ENCODE measurements around the gene GNAI3. TPM values are rescaled to one million over a fixed set of nuclear protein-coding genes. Genes with fewer than 3 reads are reported as not detected.

Gene GNAI3
- total and polyA plus RNA-seq, 10 of the 15 experiments (the other 5 are each of a cell fraction or from before 2014, with no cell fraction given): 5.9 to 13.8 (median 8.0) TPM

DNA sequence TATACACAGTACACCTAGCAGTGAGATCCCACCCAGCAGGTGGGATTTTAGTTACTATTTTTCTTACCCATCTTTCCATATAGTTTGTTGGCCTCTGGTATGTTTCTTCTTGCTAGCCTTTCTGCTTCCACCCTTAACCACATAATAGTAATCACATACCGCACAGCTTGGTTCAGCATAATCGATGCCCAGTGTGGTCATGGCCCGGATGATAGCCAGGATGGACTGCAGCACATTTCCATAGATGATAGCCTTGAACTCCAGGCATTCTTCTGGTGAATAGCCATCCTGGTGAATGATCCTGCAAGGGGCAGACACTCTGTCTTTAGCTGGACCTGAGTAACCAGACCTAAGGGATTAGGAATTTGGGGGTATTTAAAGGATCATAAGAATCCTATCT lies 61.5 kb downstream of the GNAI3 start:
- no TSS peak for BruUV-seq (replicated peaks)
- ChIA-PET SMC1A (ENCODE audit: uncharacterized antibody, unreplicated experiment) (interaction anchor here (1.0 kb wide), 1 partner anchor 10 kb away, joined by 3 read pairs; no protein-coding TSS in a partner anchor), RAD21 (ENCODE audit: unreplicated experiment) (interaction anchor here (1.2 kb wide), 1 partner anchor 10 kb away, joined by 4 read pairs; no protein-coding TSS in a partner anchor), POLR2A (interaction anchor here (1.5 kb wide), 1 partner anchor 9 kb away, joined by 3 read pairs; no protein-coding TSS in a partner anchor), CTCF (interaction anchor here (1.1 to 1.3 kb wide), 2 partner anchors 30 to 40 kb away, joined by 3 to 4 read pairs; no protein-coding TSS in a partner anchor)
- Histone ChIP-seq H3K4me1 (ENCODE audit: control insufficient read depth, insufficient read depth, low read length) (no peaks in the 10 kb centered on the region), H3K27me3 (replicated peaks in 1 of 2; ENCODE audit: control insufficient read depth in 2 of 2, insufficient read depth in 2 of 2, low read length in 1 of 2) (no peaks in the 10 kb centered on the region), H3K79me2 (ENCODE audit: control insufficient read depth, insufficient read depth, low read length) (no peaks in the 10 kb centered on the region), H3K27ac (ENCODE audit: control insufficient read depth, insufficient read depth) (no peak overlapping the region), H3K9ac (ENCODE audit: control insufficient read depth, insufficient read depth, low read length) (no peak overlapping the region), H3K4me3 (no peak overlapping the region), H4K20me1 (ENCODE audit: control insufficient read depth, insufficient read depth) (no peaks in the 10 kb centered on the region), H3K9me3 (replicated peaks; ENCODE audit: control insufficient read depth, insufficient read depth, low read length) (no peaks in the 10 kb centered on the region), H3K36me3 (ENCODE audit: control insufficient read depth in 2 of 2, insufficient read depth in 2 of 2, low read length in 1 of 2) (no peaks in the 10 kb centered on the region; a peak in 1 of 4 replicates), H3K4me2 (ENCODE audit: control insufficient read depth, insufficient read depth) (no peak overlapping the region), H2AFZ (ENCODE audit: control insufficient read depth, low read depth, low read length) (no peak overlapping the region)
- intact Hi-C loops (cut with micrococcal nuclease; ENCODE audit: unreplicated experiment): no loop called here
- 96% methylated on average over 3 of the region's 3 CpGs for WGBS (ENCODE audit: insufficient coverage, insufficient replicate concordance, low lambda C conversion rate, missing lambda C conversion rate)
- ATAC-seq (no peak), DNase-seq (ENCODE audit: low read depth, low spot score) (no peak), FAIRE-seq (no peak)
- in situ Hi-C loops (cut with MboI): no loop called here
- TF ChIP-seq, protein P1, sequence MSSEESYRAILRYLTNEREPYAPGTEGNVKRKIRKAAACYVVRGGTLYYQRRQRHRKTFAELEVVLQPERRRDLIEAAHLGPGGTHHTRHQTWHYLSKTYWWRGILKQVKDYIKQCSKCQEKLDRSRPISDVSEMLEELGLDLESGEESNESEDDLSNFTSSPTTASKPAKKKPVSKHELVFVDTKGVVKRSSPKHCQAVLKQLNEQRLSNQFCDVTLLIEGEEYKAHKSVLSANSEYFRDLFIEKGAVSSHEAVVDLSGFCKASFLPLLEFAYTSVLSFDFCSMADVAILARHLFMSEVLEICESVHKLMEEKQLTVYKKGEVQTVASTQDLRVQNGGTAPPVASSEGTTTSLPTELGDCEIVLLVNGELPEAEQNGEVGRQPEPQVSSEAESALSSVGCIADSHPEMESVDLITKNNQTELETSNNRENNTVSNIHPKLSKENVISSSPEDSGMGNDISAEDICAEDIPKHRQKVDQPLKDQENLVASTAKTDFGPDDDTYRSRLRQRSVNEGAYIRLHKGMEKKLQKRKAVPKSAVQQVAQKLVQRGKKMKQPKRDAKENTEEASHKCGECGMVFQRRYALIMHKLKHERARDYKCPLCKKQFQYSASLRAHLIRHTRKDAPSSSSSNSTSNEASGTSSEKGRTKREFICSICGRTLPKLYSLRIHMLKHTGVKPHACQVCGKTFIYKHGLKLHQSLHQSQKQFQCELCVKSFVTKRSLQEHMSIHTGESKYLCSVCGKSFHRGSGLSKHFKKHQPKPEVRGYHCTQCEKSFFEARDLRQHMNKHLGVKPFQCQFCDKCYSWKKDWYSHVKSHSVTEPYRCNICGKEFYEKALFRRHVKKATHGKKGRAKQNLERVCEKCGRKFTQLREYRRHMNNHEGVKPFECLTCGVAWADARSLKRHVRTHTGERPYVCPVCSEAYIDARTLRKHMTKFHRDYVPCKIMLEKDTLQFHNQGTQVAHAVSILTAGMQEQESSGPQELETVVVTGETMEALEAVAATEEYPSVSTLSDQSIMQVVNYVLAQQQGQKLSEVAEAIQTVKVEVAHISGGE (CRISPR knock-in tag; IDR thresholded peaks at IDR 0.05): no peak
- TF ChIP-seq PAX8 (IDR thresholded peaks at IDR 0.05): no peak
- no peak for TF ChIP-seq FOXM1 (IDR thresholded peaks at IDR 0.05; ENCODE audit: low read depth, low read length)
- no peak for TF ChIP-seq CBFB (IDR thresholded peaks at IDR 0.05; ENCODE audit: low read depth)
- TF ChIP-seq CEBPB (IDR thresholded peaks at IDR 0.05; ENCODE audit: borderline replicate concordance in 1 of 2, low read depth in 2 of 2, low read length in 2 of 2): no peak
